Measurements from ENCODE around the gene F2RL3.
"Not testable (repeated sequence)": the region's sequence is repeated elsewhere in the genome, so short reads cannot be mapped to it uniquely, and the experiment has no call there.

The F2RL3 gene

DNA sequence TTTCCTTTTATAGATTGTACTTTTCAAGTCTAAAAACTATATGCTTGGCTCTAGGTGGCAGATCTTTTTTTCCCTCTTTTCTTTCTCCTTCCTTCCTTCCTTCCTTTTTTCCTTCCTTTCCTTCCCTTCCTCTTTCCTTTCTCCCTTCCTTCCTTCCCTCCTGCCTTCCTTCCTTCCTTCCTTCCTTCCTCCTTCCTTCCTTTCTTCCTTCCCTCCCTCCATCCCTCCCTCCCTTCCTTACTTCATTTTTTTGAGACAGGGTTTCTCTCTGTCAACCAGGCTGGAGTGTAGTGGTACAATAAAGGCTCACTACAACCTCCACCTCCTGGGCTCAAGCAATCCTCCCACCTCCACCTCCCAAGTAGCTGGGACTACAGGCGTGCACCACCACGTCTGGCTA is 48.1 kb downstream of the F2RL3 start:
- DNase-seq (ENCODE audit: low read depth): no peak
- no peak overlapping the region for H3K4me3 ChIP-seq (ENCODE audit: low read depth, low read length)
- in situ Hi-C loops (cut with HindIII; ENCODE audit: low sequenced_read_pairs): no loop called here
- TF ChIP-seq, protein P1, sequence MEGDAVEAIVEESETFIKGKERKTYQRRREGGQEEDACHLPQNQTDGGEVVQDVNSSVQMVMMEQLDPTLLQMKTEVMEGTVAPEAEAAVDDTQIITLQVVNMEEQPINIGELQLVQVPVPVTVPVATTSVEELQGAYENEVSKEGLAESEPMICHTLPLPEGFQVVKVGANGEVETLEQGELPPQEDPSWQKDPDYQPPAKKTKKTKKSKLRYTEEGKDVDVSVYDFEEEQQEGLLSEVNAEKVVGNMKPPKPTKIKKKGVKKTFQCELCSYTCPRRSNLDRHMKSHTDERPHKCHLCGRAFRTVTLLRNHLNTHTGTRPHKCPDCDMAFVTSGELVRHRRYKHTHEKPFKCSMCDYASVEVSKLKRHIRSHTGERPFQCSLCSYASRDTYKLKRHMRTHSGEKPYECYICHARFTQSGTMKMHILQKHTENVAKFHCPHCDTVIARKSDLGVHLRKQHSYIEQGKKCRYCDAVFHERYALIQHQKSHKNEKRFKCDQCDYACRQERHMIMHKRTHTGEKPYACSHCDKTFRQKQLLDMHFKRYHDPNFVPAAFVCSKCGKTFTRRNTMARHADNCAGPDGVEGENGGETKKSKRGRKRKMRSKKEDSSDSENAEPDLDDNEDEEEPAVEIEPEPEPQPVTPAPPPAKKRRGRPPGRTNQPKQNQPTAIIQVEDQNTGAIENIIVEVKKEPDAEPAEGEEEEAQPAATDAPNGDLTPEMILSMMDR (IDR thresholded peaks at IDR 0.05; ENCODE audit: low read depth, low read length, missing control alignments): no peak

DNA sequence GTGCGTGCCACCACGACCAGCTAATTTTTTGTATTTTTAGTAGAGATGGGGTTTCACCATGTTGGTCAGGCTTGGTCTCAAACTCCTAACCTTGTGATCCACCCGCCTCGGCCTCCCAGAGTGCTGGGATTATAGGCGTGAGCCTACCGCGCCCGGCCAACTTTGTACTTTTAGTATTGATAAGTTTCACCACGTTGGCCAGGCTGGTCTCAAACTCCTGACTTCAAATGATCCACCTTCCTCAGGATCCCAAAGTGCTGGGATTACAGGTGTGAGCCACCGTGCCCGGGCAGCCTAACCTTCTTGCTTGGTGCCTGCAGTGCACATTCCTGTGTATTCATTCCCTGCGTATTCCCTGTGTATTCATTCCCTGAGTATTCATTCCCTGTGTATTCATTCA is 49.0 kb downstream of the F2RL3 start:
- DNase-seq (ENCODE audit: low read depth); H3K4me3 ChIP-seq (ENCODE audit: low read depth, low read length); in situ Hi-C loops (cut with HindIII; ENCODE audit: low sequenced_read_pairs): not testable (repeated sequence)

DNA sequence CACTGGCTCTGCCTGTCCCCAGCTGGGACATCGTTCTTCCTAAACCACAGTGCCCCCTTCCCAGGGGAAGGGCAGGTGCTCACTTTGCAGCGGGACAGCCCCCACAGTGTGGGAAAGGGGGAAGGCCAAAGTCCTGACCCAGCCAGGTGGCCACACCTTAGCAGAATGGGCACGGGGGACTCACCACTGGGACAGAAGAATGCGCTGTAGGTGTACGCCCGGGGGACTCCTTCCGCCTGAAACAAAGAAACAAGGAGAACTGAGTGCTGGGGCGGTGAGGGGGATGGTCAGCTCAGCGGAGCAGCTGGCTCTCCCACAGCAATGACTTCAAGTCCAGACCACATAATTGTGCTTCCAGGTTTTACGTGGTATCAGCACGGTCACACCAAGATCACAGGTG is 49.4 kb downstream of the F2RL3 start:
- DNase-seq (ENCODE audit: low read depth): no peak
- TF ChIP-seq, protein P1 (IDR thresholded peaks at IDR 0.05; ENCODE audit: low read depth, low read length, missing control alignments): no peak
- in situ Hi-C loops (cut with HindIII; ENCODE audit: low sequenced_read_pairs): no loop called here
- no peak overlapping the region for H3K4me3 ChIP-seq (ENCODE audit: low read depth, low read length)

DNA sequence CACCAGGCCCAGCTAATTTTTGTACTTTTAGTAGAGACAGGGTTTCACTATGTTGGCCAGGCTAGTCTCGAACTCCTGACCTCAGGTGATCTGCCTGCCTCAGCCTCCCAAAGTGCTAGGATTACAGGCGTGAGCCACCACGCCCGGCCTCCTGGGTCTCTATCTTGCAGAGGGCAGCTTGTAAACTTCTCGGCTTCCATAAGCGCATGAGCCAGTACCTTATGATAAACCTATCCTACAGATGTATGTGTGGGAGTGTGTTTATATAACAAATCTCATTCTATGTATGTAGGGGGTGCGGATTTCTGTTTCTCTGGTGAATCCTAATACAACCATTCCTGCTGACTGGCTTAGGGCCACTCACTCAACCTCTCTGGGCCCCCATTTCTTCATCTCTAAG is 51.3 kb downstream of the F2RL3 start:
- in situ Hi-C loops (cut with HindIII; ENCODE audit: low sequenced_read_pairs); DNase-seq (ENCODE audit: low read depth); H3K4me3 ChIP-seq (ENCODE audit: low read depth, low read length): not testable (repeated sequence)

DNA sequence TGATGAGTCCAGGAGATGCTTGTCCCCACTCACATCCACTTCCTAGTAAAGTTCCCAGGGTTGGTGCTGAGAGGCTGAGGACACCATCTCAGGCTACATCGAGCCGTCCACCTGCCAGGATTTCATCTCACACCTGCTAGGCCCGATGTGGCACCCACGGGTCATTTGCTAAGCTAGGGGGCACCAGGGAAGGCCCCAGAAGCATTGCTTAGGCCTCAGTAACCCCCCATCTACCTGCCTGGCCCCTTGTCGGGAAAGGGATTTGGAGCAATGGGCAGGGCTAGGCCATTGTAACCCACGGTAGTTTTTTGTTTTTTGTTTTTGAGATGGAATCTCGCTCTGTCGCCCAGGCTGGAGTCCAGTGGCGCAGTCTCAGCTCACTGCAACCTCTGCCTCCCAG is 51.8 kb downstream of the F2RL3 start:
- in situ Hi-C loops (cut with HindIII; ENCODE audit: low sequenced_read_pairs): no loop called here
- H3K4me3 ChIP-seq (ENCODE audit: low read depth, low read length): no peak overlapping the region
- no peak for DNase-seq (ENCODE audit: low read depth)
- TF ChIP-seq, protein P1 (IDR thresholded peaks at IDR 0.05; ENCODE audit: low read depth, low read length, missing control alignments): no peak
